Mesendoderm (in vitro differentiated cells): ENCODE measurements around the gene MAP3K8.
A peak's percentile ranks its signal among the peaks of the same experiment; 100 is the strongest.

Experiments used
- DNase-seq: peaks from one replicate; pipeline ENCODE4 v3.0.0; 2013
- H2AK5ac ChIP-seq: 2 replicates; pipeline ENCODE4 v1.6.1; 2013; ENCODE audit warnings: low read length, inconsistent platforms
- H2BK120ac ChIP-seq: 2 replicates; pipeline ENCODE4 v1.6.1; 2013; ENCODE audit warnings: low read depth, mild to moderate bottlenecking, low read length, moderate library complexity, mixed read lengths
- H2BK15ac ChIP-seq: replicated peaks from 2 replicates; pipeline ENCODE4 v1.6.1; 2013; ENCODE audit warnings: low read depth, mild to moderate bottlenecking, moderate library complexity
- H2BK5ac ChIP-seq: 2 replicates; pipeline ENCODE4 v1.6.1; 2013; ENCODE audit warnings: low read length, inconsistent platforms
- H3K18ac ChIP-seq: 2 replicates; pipeline ENCODE4 v1.6.1; 2013; ENCODE audit warnings: mild to moderate bottlenecking, low read length, mixed read lengths
- H3K23ac ChIP-seq: one replicate; pipeline ENCODE4 v1.6.1; 2013; ENCODE audit warnings: low read length
- H3K27ac ChIP-seq: 2 replicates; pipeline ENCODE4 v1.5.1; 2013; ENCODE audit warnings: low read depth, mild to moderate bottlenecking, inconsistent platforms, low read length, moderate library complexity
- H3K27me3 ChIP-seq: 2 replicates; pipeline ENCODE4 v1.6.1; 2013; ENCODE audit warnings: low read length, control low read depth, mild to moderate bottlenecking, inconsistent platforms; ENCODE audit not compliant: insufficient read depth, poor library complexity
- H3K36me3 ChIP-seq: 2 replicates; pipeline ENCODE4 v1.6.1; 2013; ENCODE audit warnings: low read length, inconsistent platforms; ENCODE audit not compliant: control insufficient read depth, insufficient read depth
- H3K4ac ChIP-seq: one replicate; pipeline ENCODE4 v1.6.1; 2013; ENCODE audit warnings: low read depth, mild to moderate bottlenecking, low read length, moderate library complexity
- H3K4me1 ChIP-seq: 2 replicates; pipeline ENCODE4 v1.6.1; 2013; ENCODE audit warnings: low read depth, low read length, inconsistent platforms; ENCODE audit not compliant: control insufficient read depth
- H3K4me2 ChIP-seq: 2 replicates; pipeline ENCODE4 v1.6.1; 2013; ENCODE audit warnings: low read length
- H3K4me3 ChIP-seq: 2 replicates; pipeline ENCODE4 v1.5.1; 2013; ENCODE audit warnings: mild to moderate bottlenecking, low read length
- H3K56ac ChIP-seq: one replicate; pipeline ENCODE4 v1.6.1; 2013; ENCODE audit warnings: low read length
- H3K79me1 ChIP-seq: 2 replicates; pipeline ENCODE4 v1.6.1; 2013; ENCODE audit warnings: low read length, inconsistent platforms
- H3K79me2 ChIP-seq: 2 replicates; pipeline ENCODE4 v1.6.1; 2013; ENCODE audit warnings: mild to moderate bottlenecking, low read length; ENCODE audit not compliant: control insufficient read depth, insufficient read depth
- H3K9ac ChIP-seq: 2 replicates; pipeline ENCODE4 v1.6.1; 2013; ENCODE audit warnings: low read length, inconsistent platforms
- H4K5ac ChIP-seq: one replicate; pipeline ENCODE4 v1.6.1; 2013; ENCODE audit warnings: low read length
- H4K8ac ChIP-seq: one replicate; pipeline ENCODE4 v1.6.1; 2013; ENCODE audit warnings: low read depth, mild to moderate bottlenecking, control low read depth, low read length, moderate library complexity
- WGBS: extraction: QIAGEN DNeasy Blood & Tissue Kit; methylation state at CpG from one replicate; pipeline ENCODE4 v1.1.7; 2013; ENCODE audit warnings: low lambda C conversion rate, missing lambda C conversion rate; ENCODE audit not compliant: insufficient coverage; ENCODE audit errors: extremely low coverage; 5-methylcytosine and 5-hydroxymethylcytosine counted together

MAP3K8 gene

GRCh38 chr10:30390207-30390606, 43.8 kb upstream of the MAP3K8 start:
- no peak overlapping the region for H3K9ac ChIP-seq
- no peaks in the 10 kb centered on the region for H3K79me2 ChIP-seq
- no peak overlapping the region for H2BK15ac ChIP-seq
- H2BK120ac ChIP-seq, result no peak overlapping the region
- H3K79me1 ChIP-seq, result no peaks in the 10 kb centered on the region
- H3K4ac ChIP-seq, result no peak overlapping the region
- no peak overlapping the region for H4K8ac ChIP-seq
- H3K4me3 ChIP-seq, result no peak overlapping the region
- H3K4me1 ChIP-seq, result no peaks in the 10 kb centered on the region
- H3K18ac ChIP-seq, result no peak overlapping the region
- H3K27ac ChIP-seq, result no peak overlapping the region
- H3K23ac ChIP-seq, result no peak overlapping the region
- no peak overlapping the region for H3K56ac ChIP-seq
- no peak overlapping the region for H4K5ac ChIP-seq
- no peak overlapping the region for H2AK5ac ChIP-seq
- H2BK5ac ChIP-seq, result no peak overlapping the region
- H3K4me2 ChIP-seq, result no peak overlapping the region
- WGBS, result no CpG with 5 or more reads among the region's 3 CpGs
- DNase-seq, result no peak
- no peaks in the 10 kb centered on the region for H3K36me3 ChIP-seq
- H3K27me3 ChIP-seq, result no peaks in the 10 kb centered on the region

- DNase-seq, result no peak
- no peak overlapping the region for H2BK15ac ChIP-seq
- no peak overlapping the region for H2BK5ac ChIP-seq
- H2AK5ac ChIP-seq, result no peak overlapping the region
- no peak overlapping the region for H4K8ac ChIP-seq
- no peaks in the 10 kb centered on the region for H3K36me3 ChIP-seq
- no CpG with 5 or more reads among the region's 7 CpGs for WGBS
- no peaks in the 10 kb centered on the region for H3K4me1 ChIP-seq
- no peaks in the 10 kb centered on the region for H3K79me1 ChIP-seq
- no peak overlapping the region for H3K23ac ChIP-seq
- no peak overlapping the region for H3K9ac ChIP-seq
- no peaks in the 10 kb centered on the region for H3K79me2 ChIP-seq
- no peak overlapping the region for H3K18ac ChIP-seq
- no peak overlapping the region for H3K4ac ChIP-seq
- no peak overlapping the region for H3K4me3 ChIP-seq
- no peak overlapping the region for H3K27ac ChIP-seq
- no peak overlapping the region for H2BK120ac ChIP-seq
- H4K5ac ChIP-seq, result no peak overlapping the region
- H3K27me3 ChIP-seq, result no peaks in the 10 kb centered on the region
- H3K4me2 ChIP-seq, result no peak overlapping the region
- H3K56ac ChIP-seq, result no peak overlapping the region
These were observed 42.7 kb upstream of the MAP3K8 start for GRCh38 chr10:30391266-30391665.

DNA sequence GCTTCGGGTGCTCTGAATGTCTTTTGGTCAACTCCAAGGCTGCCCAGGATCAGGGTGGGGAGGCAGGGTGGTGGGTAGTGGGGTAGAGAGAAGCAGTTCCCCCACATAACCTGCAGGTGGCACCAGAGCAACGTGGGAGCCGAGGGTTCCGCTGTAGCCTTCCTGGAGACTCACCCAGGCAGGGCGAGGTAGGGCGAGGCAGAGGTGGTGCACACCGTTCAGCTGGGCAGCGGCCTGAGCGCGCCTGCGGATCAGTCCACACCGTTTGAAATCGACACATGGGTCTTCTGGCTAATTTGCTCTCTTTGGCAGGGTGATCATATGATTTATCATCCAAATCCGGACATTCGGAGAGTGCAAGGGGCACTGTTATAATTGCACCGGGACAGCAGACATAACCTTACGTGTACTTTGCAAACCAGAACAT, 41.4 kb upstream of the MAP3K8 start:
- no peak overlapping the region for H2BK120ac ChIP-seq
- H2AK5ac ChIP-seq, result no peak overlapping the region

DNA sequence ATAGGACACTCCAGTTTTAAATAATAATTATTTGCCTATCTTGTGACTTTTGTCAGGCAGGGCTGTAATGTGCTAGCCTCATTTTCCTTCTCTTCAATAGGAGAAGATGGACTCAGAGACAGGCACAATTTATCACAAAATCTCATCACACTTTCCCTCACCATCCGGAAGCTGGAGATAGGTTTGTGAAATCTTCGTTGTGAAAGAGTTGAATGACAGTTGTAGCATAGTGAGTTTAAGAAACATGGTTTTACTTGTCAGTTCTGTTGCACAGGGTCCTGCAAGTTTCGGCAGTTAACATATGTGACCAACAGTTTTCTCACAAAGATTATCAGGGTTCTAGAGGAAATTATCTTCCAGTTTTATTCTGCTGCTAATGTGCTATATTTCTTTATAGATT, 37.7 kb upstream of the MAP3K8 start:
- Histone ChIP-seq H3K56ac (no peak overlapping the region), H3K4me1 (no peaks in the 10 kb centered on the region), H3K9ac (no peak overlapping the region), H3K27me3 (no peaks in the 10 kb centered on the region), H3K27ac (no peak overlapping the region), H3K79me1 (no peaks in the 10 kb centered on the region), H3K18ac (no peak overlapping the region), H3K79me2 (no peaks in the 10 kb centered on the region), H3K4ac (no peak overlapping the region), H2BK15ac (no peak overlapping the region), H2BK5ac (no peak overlapping the region), H3K4me2 (no peak overlapping the region), H2AK5ac (no peak overlapping the region), H2BK120ac (no peak overlapping the region), H4K5ac (no peak overlapping the region), H3K36me3 (no peaks in the 10 kb centered on the region), H3K4me3 (no peak overlapping the region), H4K8ac (no peak overlapping the region), H3K23ac (no peak overlapping the region)
- no CpG with 5 or more reads among the region's 3 CpGs for WGBS
- DNase-seq, result no peak

More for the DNA sequence above, 41.4 kb upstream of the MAP3K8 start:
- Histone ChIP-seq H3K23ac (no peak overlapping the region), H3K56ac (peak overlapping the region; percentile 58), H3K9ac (no peak overlapping the region), H3K27me3 (no peaks in the 10 kb centered on the region), H2BK5ac (no peak overlapping the region), H3K27ac (no peak overlapping the region), H3K4ac (no peak overlapping the region), H3K36me3 (no peaks in the 10 kb centered on the region), H3K4me3 (no peak overlapping the region), H3K18ac (no peak overlapping the region), H3K79me2 (no peaks in the 10 kb centered on the region), H4K5ac (no peak overlapping the region), H2BK15ac (no peak overlapping the region), H3K79me1 (no peaks in the 10 kb centered on the region), H3K4me2 (no peak overlapping the region), H4K8ac (no peak overlapping the region), H3K4me1 (no peaks in the 10 kb centered on the region)
- DNase-seq, result peak; percentile 79
- WGBS, result no CpG with 5 or more reads among the region's 17 CpGs

DNA sequence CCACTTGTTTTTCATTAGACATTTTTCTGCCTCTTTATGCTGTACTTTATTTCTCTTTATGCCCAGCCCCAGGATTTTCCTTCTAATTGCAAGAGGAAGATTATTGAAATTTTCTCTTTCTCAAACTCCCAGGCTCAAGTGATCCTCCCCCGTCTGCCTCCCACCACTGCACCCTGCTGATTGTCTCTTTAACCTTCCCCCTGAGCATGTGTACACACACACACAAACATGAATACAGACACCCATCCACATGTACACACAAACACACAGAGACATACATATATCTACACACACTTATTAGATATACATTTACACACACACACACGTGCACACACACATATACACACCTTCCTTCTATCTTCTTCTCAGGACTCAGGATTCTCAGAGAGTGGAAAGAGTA, 37.3 kb upstream of the MAP3K8 start:
- no peak overlapping the region for H2BK120ac ChIP-seq
- H3K4ac ChIP-seq, result no peak overlapping the region
- H2BK5ac ChIP-seq, result no peak overlapping the region
- H2AK5ac ChIP-seq, result no peak overlapping the region
- no peak overlapping the region for H3K4me3 ChIP-seq
- no peaks in the 10 kb centered on the region for H3K79me2 ChIP-seq
- H3K9ac ChIP-seq, result no peak overlapping the region
- WGBS, result no CpG with 5 or more reads among the region's 2 CpGs
- no peak overlapping the region for H3K23ac ChIP-seq
- no peak overlapping the region for H3K4me2 ChIP-seq
- DNase-seq, result no peak
- no peaks in the 10 kb centered on the region for H3K27me3 ChIP-seq
- H3K36me3 ChIP-seq, result no peaks in the 10 kb centered on the region
- H4K5ac ChIP-seq, result no peak overlapping the region
- no peak overlapping the region for H3K18ac ChIP-seq
- H2BK15ac ChIP-seq, result no peak overlapping the region
- no peaks in the 10 kb centered on the region for H3K79me1 ChIP-seq
- H3K4me1 ChIP-seq, result no peaks in the 10 kb centered on the region
- no peak overlapping the region for H4K8ac ChIP-seq
- no peak overlapping the region for H3K27ac ChIP-seq
- no peak overlapping the region for H3K56ac ChIP-seq

DNA sequence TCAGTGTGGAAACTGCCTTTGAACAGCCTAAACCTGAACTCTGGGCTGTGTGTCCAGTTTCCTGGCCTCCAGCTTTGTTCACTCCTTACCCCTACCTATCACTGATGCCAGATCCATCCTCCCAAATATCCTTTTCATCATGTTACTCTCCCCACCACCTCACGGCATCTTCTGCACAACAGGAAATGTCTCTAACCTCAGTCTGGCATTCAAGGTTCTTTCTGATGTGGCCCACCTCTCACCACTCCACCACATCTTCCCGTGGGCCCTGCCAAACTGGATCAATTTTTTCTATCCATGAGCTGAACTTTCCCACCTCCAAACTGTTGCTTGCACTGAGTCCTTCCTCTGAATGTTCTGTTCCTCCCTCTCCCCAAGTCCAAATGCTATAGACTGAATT, 35.8 kb upstream of the MAP3K8 start:
- no CpG with 5 or more reads among the region's 2 CpGs for WGBS
- no peak overlapping the region for H3K4ac ChIP-seq
- H2BK120ac ChIP-seq, result no peak overlapping the region
- H4K8ac ChIP-seq, result no peak overlapping the region
- H3K79me1 ChIP-seq, result no peaks in the 10 kb centered on the region
- no peak overlapping the region for H3K18ac ChIP-seq
- H2AK5ac ChIP-seq, result no peak overlapping the region
- no peak overlapping the region for H3K23ac ChIP-seq
- no peaks in the 10 kb centered on the region for H3K4me1 ChIP-seq
- no peak for DNase-seq
- H3K4me3 ChIP-seq, result no peak overlapping the region
- no peak overlapping the region for H2BK5ac ChIP-seq
- H3K27me3 ChIP-seq, result no peaks in the 10 kb centered on the region
- H3K36me3 ChIP-seq, result no peaks in the 10 kb centered on the region
- no peak overlapping the region for H3K56ac ChIP-seq
- no peak overlapping the region for H3K4me2 ChIP-seq
- no peak overlapping the region for H2BK15ac ChIP-seq
- H3K27ac ChIP-seq, result no peak overlapping the region
- no peaks in the 10 kb centered on the region for H3K79me2 ChIP-seq
- H4K5ac ChIP-seq, result no peak overlapping the region
- H3K9ac ChIP-seq, result no peak overlapping the region
